ENCODE measurements around the gene NADK. TPM values are rescaled to one million over a fixed set of nuclear protein-coding genes. Genes with fewer than 3 reads are reported as not detected.

The NADK gene
- total RNA-seq, 1 donor from 2014 or later, result 37.8 TPM

DNA sequence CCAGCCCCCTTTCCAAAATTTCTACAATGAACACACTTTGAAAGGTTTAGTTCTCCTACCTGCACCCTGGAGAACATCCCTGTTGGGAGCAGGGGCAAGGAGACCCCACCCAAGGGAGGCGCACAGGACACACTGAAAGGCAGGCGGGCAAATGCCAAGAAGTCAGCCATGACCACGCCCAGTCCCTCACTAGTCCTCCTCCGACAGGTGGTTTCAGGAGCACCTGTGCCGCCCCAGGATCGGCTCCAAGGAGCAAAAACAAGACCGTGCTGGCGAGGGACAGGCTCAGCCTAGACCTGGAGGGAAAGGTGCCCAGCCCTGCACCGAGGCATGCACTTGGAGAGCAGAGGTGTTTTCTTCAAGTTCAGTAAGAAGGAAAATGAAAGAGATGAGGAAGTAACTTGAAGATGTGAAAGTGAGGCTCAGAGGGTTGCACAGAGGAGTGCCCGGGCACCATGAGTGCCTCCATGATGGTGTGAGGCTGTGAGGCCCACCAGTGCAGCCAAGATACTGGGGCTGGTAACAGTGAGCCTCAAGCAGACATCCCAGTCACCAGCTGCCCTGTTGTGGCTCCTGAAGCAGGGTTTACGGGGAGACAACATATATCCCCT is 19.6 kb upstream of the NADK start:
- peaks cover 21% of the 10 kb centered on the region for H3K4me1 Mint-ChIP-seq
- Histone ChIP-seq H3K4me3 (no peak overlapping the region), H3K9me3 (ENCODE audit: low read depth) (no peaks in the 10 kb centered on the region), H3K79me2 (ENCODE audit: low read depth) (peaks cover 61% of the 10 kb centered on the region), H3K27me3 (no peaks in the 10 kb centered on the region), H3K4me1 (peaks cover 16% of the 10 kb centered on the region), H4K20me1 (ENCODE audit: low read depth) (peaks cover 84% of the 10 kb centered on the region), H3K27ac (no peak overlapping the region), H3K9ac (no peak overlapping the region), H2AFZ (replicated peaks) (no peak overlapping the region), H3K36me3 (no peaks in the 10 kb centered on the region), H3F3A (ENCODE audit: low read depth) (peaks cover 19% of the 10 kb centered on the region), H3K4me2 (no peak overlapping the region)
- no peaks in the 10 kb centered on the region for H3K9me3 Mint-ChIP-seq
- no peak for DNase-seq (ENCODE audit: low spot score)
- no peak overlapping the region for H3K4me3 Mint-ChIP-seq
- peaks cover 40% of the 10 kb centered on the region for H3K36me3 Mint-ChIP-seq
- H3K27me3 Mint-ChIP-seq (ENCODE audit: insufficient read depth, low read depth), result peaks cover 5% of the 10 kb centered on the region
- peak overlapping the region; percentile 81 for H3K27ac Mint-ChIP-seq
- TF ChIP-seq EZH2phosphoT487 (IDR thresholded peaks at IDR 0.05) (no peak), EZH2 (IDR thresholded peaks at IDR 0.05) (no peak)
- TF ChIP-seq, protein P1, sequence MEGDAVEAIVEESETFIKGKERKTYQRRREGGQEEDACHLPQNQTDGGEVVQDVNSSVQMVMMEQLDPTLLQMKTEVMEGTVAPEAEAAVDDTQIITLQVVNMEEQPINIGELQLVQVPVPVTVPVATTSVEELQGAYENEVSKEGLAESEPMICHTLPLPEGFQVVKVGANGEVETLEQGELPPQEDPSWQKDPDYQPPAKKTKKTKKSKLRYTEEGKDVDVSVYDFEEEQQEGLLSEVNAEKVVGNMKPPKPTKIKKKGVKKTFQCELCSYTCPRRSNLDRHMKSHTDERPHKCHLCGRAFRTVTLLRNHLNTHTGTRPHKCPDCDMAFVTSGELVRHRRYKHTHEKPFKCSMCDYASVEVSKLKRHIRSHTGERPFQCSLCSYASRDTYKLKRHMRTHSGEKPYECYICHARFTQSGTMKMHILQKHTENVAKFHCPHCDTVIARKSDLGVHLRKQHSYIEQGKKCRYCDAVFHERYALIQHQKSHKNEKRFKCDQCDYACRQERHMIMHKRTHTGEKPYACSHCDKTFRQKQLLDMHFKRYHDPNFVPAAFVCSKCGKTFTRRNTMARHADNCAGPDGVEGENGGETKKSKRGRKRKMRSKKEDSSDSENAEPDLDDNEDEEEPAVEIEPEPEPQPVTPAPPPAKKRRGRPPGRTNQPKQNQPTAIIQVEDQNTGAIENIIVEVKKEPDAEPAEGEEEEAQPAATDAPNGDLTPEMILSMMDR (IDR thresholded peaks at IDR 0.05), result no peak

- Mint-ChIP-seq H3K9me3 (no peaks in the 10 kb centered on the region), H3K27ac (no peak overlapping the region), H3K36me3 (peaks cover 34% of the 10 kb centered on the region), H3K27me3 (ENCODE audit: insufficient read depth, low read depth) (peaks cover 5% of the 10 kb centered on the region), H3K4me1 (peaks cover 9% of the 10 kb centered on the region), H3K4me3 (no peak overlapping the region)
- Histone ChIP-seq H3K36me3 (peaks cover 6% of the 10 kb centered on the region), H3F3A (ENCODE audit: low read depth) (peaks cover 22% of the 10 kb centered on the region), H3K27ac (no peak overlapping the region), H3K27me3 (no peaks in the 10 kb centered on the region), H3K4me2 (no peak overlapping the region), H3K4me3 (no peak overlapping the region), H3K79me2 (ENCODE audit: low read depth) (peaks cover 48% of the 10 kb centered on the region), H3K9ac (no peak overlapping the region), H3K4me1 (peaks cover 6% of the 10 kb centered on the region), H3K9me3 (ENCODE audit: low read depth) (no peaks in the 10 kb centered on the region), H2AFZ (replicated peaks) (no peak overlapping the region), H4K20me1 (ENCODE audit: low read depth) (peaks cover 77% of the 10 kb centered on the region)
- no peak for DNase-seq (ENCODE audit: low spot score)
- no peak for TF ChIP-seq EZH2phosphoT487 (IDR thresholded peaks at IDR 0.05)
- TF ChIP-seq, protein P1 (IDR thresholded peaks at IDR 0.05), result peak; percentile 16
Measured at GRCh38 chr1:1796466-1796865, 18.2 kb upstream of the NADK start.

GRCh38 chr1:1794999-1795398 is 16.7 kb upstream of the NADK start:
- H4K20me1 ChIP-seq (ENCODE audit: low read depth), result peaks cover 72% of the 10 kb centered on the region
- no peak overlapping the region for H3K4me3 ChIP-seq
- Mint-ChIP-seq H3K27ac (no peak overlapping the region), H3K4me1 (peaks cover 3% of the 10 kb centered on the region), H3K27me3 (ENCODE audit: insufficient read depth, low read depth) (peaks cover 2% of the 10 kb centered on the region), H3K36me3 (peaks cover 37% of the 10 kb centered on the region), H3K9me3 (no peaks in the 10 kb centered on the region), H3K4me3 (no peak overlapping the region)
- H3F3A ChIP-seq (ENCODE audit: low read depth), result peaks cover 24% of the 10 kb centered on the region
- no peaks in the 10 kb centered on the region for H3K9me3 ChIP-seq (ENCODE audit: low read depth)
- no peak for DNase-seq (ENCODE audit: low spot score)
- H3K36me3 ChIP-seq, result peaks cover 8% of the 10 kb centered on the region
- peaks cover 33% of the 10 kb centered on the region for H3K79me2 ChIP-seq (ENCODE audit: low read depth)
- peaks cover under 1% of the 10 kb centered on the region for H3K4me1 ChIP-seq
- no peak overlapping the region for H3K4me2 ChIP-seq
- TF ChIP-seq EZH2phosphoT487 (IDR thresholded peaks at IDR 0.05), result no peak
- TF ChIP-seq, protein P1 (IDR thresholded peaks at IDR 0.05), result no peak
- TF ChIP-seq EZH2 (IDR thresholded peaks at IDR 0.05), result no peak
- no peak overlapping the region for H2AFZ ChIP-seq (replicated peaks)
- H3K27me3 ChIP-seq, result no peaks in the 10 kb centered on the region
- no peak overlapping the region for H3K9ac ChIP-seq
- no peak overlapping the region for H3K27ac ChIP-seq
